Chondrocyte (in vitro differentiated cells): Measurements from ENCODE around the gene IQCE. TPM values are rescaled to one million over a fixed set of nuclear protein-coding genes. Genes with fewer than 3 reads are reported as not detected.

Source experiments
- DNase-seq: peaks from one replicate; pipeline ENCODE4 v3.0.0; 2021; ENCODE audit warnings: mixed read lengths, low spot score
- H3K27ac Mint-ChIP-seq: one replicate; pipeline ENCODE4 v1.8.0; 2021; ENCODE audit warnings: mild to moderate bottlenecking, moderate library complexity, mixed read lengths; ENCODE audit not compliant: unreplicated experiment
- H3K27me3 Mint-ChIP-seq: 2 replicates; pipeline ENCODE4 v1.8.0; 2021; ENCODE audit warnings: low read depth, mixed read lengths
- H3K36me3 Mint-ChIP-seq: 2 replicates; pipeline ENCODE4 v1.8.0; 2021; ENCODE audit warnings: low read depth, mixed read lengths
- H3K4me1 Mint-ChIP-seq: 2 replicates; pipeline ENCODE4 v1.8.0; 2021; ENCODE audit warnings: low read depth, mild to moderate bottlenecking, mixed read lengths
- H3K4me3 Mint-ChIP-seq: one replicate; pipeline ENCODE4 v1.8.0; 2021; ENCODE audit warnings: mild to moderate bottlenecking, moderate library complexity, mixed read lengths; ENCODE audit not compliant: unreplicated experiment
- H3K9me3 Mint-ChIP-seq: 2 replicates; pipeline ENCODE4 v1.8.0; 2021; ENCODE audit warnings: low read depth, mixed read lengths
- CTCF ChIP-seq: fragments of 200-600 bp; sonication (generic); IDR thresholded peaks from 2 replicates; pipeline ENCODE4 v1.5.0; 2021; ENCODE audit warnings: antibody characterized with exemption, mild to moderate bottlenecking, moderate library complexity
- total RNA-seq: library from RNA; stranded (reverse); gene quantifications from 3 replicates; pipeline ENCODE4 v1.2.1, GENCODE V29; 2021

The IQCE gene
- total RNA-seq, 1 donor from 2014 or later = 10.0 TPM

GRCh38 chr7:2605608-2606538 lies 47.1 kb downstream of the IQCE start:
- H3K4me1 Mint-ChIP-seq = peaks cover 13% of the 10 kb centered on the region
- DNase-seq = no peak
- TF ChIP-seq CTCF = peak; percentile 20
- no peak overlapping the region for H3K4me3 Mint-ChIP-seq
- H3K27ac Mint-ChIP-seq = no peak overlapping the region
- no peaks in the 10 kb centered on the region for H3K9me3 Mint-ChIP-seq
- peaks cover 3% of the 10 kb centered on the region for H3K36me3 Mint-ChIP-seq
- no peaks in the 10 kb centered on the region for H3K27me3 Mint-ChIP-seq

- peaks cover 3% of the 10 kb centered on the region for H3K36me3 Mint-ChIP-seq
- no peak overlapping the region for H3K4me3 Mint-ChIP-seq
- no peak for DNase-seq
- H3K9me3 Mint-ChIP-seq = no peaks in the 10 kb centered on the region
- TF ChIP-seq CTCF = no peak
- H3K4me1 Mint-ChIP-seq = peaks cover 13% of the 10 kb centered on the region
- H3K27ac Mint-ChIP-seq = no peak overlapping the region
- H3K27me3 Mint-ChIP-seq = no peaks in the 10 kb centered on the region
Observed at GRCh38 chr7:2606539-2606936, 47.8 kb downstream of the IQCE start.

- Mint-ChIP-seq H3K27ac (no peak overlapping the region), H3K27me3 (no peaks in the 10 kb centered on the region), H3K4me1 (peaks cover 11% of the 10 kb centered on the region), H3K36me3 (peaks cover 2% of the 10 kb centered on the region), H3K4me3 (no peak overlapping the region), H3K9me3 (no peaks in the 10 kb centered on the region)
- DNase-seq = no peak
- TF ChIP-seq CTCF = no peak
Observed at GRCh38 chr7:2607122-2607922, 48.5 kb downstream of the IQCE start.

GRCh38 chr7:2607923-2608904 lies 49.4 kb downstream of the IQCE start:
- Mint-ChIP-seq H3K4me3 (no peak overlapping the region), H3K9me3 (no peaks in the 10 kb centered on the region), H3K27ac (no peak overlapping the region), H3K36me3 (no peaks in the 10 kb centered on the region), H3K27me3 (no peaks in the 10 kb centered on the region), H3K4me1 (peaks cover 9% of the 10 kb centered on the region)
- no peak for DNase-seq
- no peak for TF ChIP-seq CTCF
